ENCODE results near the gene IPPK.

IPPK gene

GRCh38 chr9:92685022-92685421 lies 15.1 kb upstream of the IPPK start:
- no peak for DNase-seq (ENCODE audit: low read depth)

GRCh38 chr9:92682269-92682668 lies 12.3 kb upstream of the IPPK start:
- no peak for DNase-seq (ENCODE audit: low read depth)

- no peak for DNase-seq (ENCODE audit: low read depth)
Measured at GRCh38 chr9:92680166-92681119, 10.5 kb upstream of the IPPK start.

DNA sequence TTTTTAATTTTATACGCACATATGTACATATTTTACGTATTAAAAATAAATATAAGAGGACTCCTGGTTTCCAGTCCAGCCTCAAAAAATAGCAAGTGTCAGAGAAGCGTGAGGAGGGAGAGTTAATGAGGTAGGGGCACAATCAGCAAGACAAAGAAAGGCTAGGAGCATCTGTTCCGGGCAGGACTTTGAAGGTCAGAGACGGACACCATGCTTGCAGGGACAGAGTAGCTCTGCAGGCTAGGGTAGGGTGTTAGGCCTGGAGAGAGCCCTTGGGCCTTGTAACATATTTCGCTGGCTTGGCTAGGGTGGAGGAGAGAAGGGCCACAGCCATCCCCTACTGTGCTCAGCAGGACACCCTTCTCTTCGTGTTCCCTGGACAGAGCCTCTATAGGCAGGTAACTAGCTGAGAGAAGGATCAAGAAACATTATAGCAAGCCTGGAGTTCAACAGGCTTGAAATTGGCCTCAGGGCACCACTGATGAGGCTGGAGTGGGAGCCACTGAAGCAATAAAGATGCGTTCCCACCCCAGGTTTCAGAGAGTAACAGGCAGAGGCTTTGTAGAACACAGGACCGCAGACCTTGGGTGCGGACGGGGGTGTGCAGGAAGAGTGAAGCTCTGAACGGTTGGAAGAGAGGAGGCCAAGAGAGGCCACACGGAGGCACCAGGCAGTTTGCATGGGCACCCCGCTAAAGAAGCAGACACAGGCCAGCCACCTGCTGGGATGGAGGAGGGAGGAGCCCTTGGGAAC lies 9.7 kb upstream of the IPPK start:
- no peak for DNase-seq (ENCODE audit: low read depth)

GRCh38 chr9:92671323-92671722 lies 1.4 kb upstream of the IPPK start:
- no peak for DNase-seq (ENCODE audit: low read depth)

DNA sequence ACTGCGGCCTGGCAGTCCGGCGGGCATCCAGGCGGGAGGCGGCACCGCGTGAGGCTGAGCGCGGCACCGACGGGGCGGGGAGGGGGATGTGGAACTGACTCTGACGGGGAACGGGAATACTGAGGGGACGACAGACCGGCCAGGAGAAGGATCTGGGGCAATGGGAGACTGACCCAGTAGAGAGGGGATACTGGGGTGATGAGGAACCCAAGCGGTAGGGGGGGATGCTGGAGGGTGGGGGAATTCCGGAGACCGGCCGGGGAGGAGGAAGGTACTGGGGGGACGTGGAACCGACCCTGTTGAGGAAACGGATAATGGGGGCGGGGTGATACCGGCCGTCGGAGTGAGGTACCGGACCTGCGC lies 423 bp downstream of the IPPK start:
- no peak for DNase-seq (ENCODE audit: low read depth)

- DNase-seq (ENCODE audit: low read depth), result no peak
Measured at GRCh38 chr9:92668746-92669526, 995 bp downstream of the IPPK start.

DNA sequence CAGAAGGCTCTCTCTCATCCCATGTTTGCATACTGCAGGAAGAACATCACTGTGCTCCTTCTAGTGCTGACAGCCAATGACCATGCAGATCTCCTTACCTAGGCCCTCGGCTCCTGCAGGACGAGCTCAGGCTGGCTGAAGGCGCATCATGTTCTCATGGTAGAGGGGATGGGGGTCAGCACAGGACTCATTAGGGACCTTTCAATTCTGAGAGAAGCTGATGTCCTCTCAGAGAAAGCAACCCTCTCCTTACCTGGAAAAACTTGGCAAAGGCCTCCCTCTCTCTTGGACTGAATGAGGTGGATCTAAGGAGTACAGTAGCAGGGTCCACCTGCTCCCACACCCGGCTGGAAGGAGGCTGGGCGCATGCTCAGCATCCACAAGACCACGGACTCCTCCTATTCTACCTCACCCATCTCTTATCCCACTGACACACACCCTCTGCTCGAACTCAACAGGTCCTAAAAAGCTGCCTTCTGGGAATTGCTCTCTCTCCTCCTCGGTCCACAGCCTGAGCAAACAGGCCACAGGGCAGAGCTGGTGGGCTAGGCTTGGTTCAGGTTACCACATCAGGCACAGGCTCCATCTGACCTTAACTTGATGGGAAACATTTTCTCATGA lies 2.9 kb downstream of the IPPK start:
- no peak for DNase-seq (ENCODE audit: low read depth)

DNA sequence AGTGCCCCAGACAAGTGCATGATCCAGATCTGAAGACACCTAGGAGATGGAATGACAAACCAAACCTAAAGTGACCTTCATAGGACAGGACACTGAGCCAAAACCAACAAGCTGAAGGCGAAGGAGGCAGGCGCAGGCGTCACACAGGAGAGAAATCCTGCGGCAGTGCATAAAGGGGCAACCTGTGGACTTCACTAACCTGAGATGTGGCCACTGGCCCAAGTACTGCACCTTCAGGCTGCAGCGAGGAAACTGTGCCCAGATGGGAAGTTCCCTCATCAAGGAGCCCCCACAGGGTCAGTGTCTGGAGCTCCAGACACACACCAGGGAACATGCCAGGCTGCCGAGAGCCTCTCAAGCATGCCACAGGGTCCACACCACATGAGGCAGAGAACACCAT lies 3.7 kb downstream of the IPPK start:
- no peak for DNase-seq (ENCODE audit: low read depth)

- DNase-seq (ENCODE audit: low read depth), result no peak
Measured at GRCh38 chr9:92665836-92666235, 4.1 kb downstream of the IPPK start.

DNA sequence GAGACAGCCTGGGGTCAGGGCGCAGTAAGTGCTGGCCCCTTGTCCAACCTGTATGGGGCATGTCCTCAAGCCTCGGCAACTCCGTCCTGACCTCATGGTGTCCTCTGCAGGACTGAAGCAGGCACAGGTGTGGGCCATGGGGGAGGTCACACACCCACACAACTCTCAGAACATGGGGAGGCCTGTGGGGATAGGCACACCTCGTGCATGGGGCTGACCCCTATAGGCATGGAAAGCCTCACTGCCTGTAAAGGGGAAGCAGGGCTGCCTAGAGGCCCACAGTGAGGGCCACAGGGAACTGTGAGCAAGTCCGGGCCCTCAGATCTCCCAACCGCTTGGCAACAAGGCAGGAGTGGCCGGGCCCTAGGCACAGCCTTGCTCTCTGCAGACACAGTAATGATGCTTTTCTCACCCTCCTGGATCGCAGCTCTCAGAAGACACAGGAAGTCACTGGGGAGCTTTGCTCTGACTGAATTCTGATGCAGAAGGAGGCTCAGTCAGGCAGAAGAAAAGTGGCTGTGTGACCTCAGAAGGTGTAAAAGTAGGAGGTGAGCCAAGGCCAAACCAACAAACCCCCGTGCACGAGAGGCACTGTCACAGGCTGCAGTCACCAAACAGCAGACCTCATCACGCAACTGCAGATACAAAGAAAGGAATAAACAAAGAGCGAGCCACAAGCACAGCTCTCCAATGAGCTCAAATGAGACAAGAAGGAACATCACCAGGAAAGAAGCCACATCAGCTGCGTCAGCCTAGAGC lies 5.4 kb downstream of the IPPK start:
- no peak for DNase-seq (ENCODE audit: low read depth)

DNA sequence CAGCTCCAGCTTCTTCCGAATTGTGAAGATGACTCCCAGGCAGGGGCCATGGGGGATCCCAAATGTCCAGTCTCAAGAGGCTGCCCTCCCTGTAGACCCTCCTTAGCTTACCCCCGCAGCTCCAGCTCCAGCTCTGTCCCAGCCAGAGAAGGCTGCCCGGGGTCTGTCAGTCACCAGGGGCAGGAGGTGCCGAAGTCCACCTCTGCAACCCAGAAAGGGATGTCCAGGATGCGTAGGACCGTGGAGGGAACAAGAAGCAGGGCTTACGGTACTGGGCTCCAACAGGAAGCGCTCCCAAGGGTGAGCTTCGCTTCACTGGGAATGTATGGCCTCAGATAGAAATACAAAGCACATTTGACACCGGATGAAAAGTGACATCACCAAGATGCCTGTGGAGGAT lies 6.0 kb downstream of the IPPK start:
- DNase-seq (ENCODE audit: low read depth), result no peak

DNA sequence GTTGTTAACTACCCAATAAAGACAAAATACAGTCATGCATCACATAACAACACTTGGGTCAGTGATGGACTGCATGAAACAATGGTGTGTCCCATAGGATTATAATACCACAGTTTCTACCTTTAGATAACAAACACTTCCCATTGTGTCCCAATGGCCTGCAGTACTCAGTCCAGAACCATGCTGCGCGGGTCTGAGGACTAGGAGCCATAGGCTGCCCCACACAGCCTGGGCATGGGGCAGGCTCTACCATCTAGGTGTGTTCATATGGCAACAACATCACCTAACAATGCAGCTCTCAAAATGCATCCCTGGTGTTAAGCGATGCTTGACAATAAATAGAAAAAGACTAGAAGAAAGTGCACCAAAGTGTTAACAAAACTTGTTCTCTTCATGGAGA lies 6.8 kb downstream of the IPPK start:
- no peak for DNase-seq (ENCODE audit: low read depth)

GRCh38 chr9:92661743-92662142 lies 8.2 kb downstream of the IPPK start:
- no peak for DNase-seq (ENCODE audit: low read depth)

- DNase-seq (ENCODE audit: low read depth), result no peak
Measured at GRCh38 chr9:92661127-92661526, 8.8 kb downstream of the IPPK start.

DNA sequence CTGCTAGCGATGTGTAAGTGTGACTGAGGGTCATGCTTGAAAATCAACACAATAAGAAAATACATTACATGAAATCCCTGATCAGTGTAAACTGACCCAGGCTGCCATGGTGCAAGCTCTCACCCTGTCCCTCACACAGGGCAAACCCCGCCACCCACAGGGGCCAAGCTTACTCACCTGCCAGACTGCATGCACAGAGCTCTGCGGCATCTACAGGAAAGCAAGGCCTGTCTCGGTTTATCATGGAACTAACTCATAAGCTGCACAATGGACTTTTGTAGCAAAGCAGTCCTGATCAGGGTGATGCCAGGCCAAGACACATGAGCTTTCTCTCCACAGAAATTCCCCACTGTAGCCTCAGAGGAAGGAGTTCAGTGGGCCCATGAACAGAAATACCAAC lies 9.7 kb downstream of the IPPK start:
- no peak for DNase-seq (ENCODE audit: low read depth)

GRCh38 chr9:92659601-92660000 lies 10.3 kb downstream of the IPPK start:
- no peak for DNase-seq (ENCODE audit: low read depth)

GRCh38 chr9:92658611-92659010 lies 11.3 kb downstream of the IPPK start:
- DNase-seq (ENCODE audit: low read depth), result no peak

GRCh38 chr9:92658176-92658575 lies 11.8 kb downstream of the IPPK start:
- no peak for DNase-seq (ENCODE audit: low read depth)

GRCh38 chr9:92657296-92658094 lies 12.4 kb downstream of the IPPK start:
- no peak for DNase-seq (ENCODE audit: low read depth)

GRCh38 chr9:92656537-92656925 lies 13.4 kb downstream of the IPPK start:
- no peak for DNase-seq (ENCODE audit: low read depth)

All from activated T-cell treated with anti-CD3 and anti-CD28 coated beads for 1 hour (primary cell).